Subcutaneous adipose tissue (tissue), 4 donors: ENCODE measurements around the gene OR8D2. TPM values are rescaled to one million over a fixed set of nuclear protein-coding genes. Genes with fewer than 3 reads are reported as not detected.

Source experiments
- total RNA-seq, 4 donors: library from RNA; depleted of rRNA; stranded (reverse); fragments of >200 nt; gene quantifications; one replicate each; pipeline ENCODE4 v1.1.0, GENCODE V29; 2016
- TF ChIP-seq, protein P1 (sequence below): fragments of 450-650 bp; IDR thresholded peaks from one replicate; pipeline ENCODE4 v1.5.1; 2016; ENCODE audit warnings: low read depth, mild to moderate bottlenecking, control low read depth, antibody characterized with exemption, moderate library complexity

Gene OR8D2
- total RNA-seq, 4 donors from 2014 or later: not detected

DNA sequence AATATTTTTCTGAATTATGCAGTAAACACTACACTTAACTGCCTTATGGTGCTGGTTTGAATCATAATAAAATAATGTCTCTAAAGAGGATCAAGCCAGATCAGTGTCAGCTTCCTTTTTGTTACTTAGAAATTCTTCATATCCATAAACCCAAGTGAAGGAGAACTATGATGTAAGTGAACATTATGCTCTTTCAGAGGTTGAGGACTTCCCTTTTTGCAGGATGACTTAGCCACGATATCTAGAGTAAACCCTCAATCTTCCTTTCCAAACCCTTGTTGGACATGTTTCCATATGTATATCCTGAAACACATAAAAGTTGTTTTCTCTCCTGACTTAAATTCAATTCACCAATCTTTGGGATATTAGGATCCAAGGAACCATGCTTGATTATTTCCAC, 25.3 kb downstream of the OR8D2 start:
- TF ChIP-seq, protein P1, sequence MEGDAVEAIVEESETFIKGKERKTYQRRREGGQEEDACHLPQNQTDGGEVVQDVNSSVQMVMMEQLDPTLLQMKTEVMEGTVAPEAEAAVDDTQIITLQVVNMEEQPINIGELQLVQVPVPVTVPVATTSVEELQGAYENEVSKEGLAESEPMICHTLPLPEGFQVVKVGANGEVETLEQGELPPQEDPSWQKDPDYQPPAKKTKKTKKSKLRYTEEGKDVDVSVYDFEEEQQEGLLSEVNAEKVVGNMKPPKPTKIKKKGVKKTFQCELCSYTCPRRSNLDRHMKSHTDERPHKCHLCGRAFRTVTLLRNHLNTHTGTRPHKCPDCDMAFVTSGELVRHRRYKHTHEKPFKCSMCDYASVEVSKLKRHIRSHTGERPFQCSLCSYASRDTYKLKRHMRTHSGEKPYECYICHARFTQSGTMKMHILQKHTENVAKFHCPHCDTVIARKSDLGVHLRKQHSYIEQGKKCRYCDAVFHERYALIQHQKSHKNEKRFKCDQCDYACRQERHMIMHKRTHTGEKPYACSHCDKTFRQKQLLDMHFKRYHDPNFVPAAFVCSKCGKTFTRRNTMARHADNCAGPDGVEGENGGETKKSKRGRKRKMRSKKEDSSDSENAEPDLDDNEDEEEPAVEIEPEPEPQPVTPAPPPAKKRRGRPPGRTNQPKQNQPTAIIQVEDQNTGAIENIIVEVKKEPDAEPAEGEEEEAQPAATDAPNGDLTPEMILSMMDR: no peak

DNA sequence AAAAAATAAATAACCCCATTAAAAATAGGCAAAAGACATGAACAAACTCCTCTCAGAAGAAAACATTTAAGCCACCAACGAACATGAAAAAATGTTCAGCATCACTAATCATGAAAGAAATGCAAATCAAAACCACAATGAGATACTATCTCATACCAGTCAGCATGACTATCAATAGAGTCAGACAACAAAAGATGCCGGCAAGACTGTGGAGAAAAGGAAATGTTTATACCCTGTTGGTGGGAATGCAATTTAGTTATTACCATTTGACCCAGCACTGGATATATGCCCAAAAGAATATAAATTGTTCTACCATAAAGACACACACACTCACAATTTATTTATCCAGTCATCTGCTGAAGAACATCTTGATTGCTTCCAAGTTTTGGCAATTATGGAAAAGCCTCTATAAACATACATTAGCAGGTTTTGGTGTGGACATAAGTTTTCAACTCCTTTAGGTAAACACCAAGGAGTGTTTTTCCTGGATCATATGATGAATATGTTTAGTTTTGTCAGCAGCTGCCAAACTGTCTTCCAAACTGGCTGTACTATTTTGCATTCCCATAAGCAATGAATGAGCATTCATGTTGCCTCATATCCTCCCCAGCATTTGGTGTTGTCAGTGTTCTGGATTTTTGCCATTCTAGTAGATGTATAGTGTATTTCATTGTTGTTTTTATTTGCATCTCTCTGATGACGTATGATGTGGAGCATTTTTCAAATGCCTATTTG, 34.2 kb downstream of the OR8D2 start:
- TF ChIP-seq, protein P1: no peak

DNA sequence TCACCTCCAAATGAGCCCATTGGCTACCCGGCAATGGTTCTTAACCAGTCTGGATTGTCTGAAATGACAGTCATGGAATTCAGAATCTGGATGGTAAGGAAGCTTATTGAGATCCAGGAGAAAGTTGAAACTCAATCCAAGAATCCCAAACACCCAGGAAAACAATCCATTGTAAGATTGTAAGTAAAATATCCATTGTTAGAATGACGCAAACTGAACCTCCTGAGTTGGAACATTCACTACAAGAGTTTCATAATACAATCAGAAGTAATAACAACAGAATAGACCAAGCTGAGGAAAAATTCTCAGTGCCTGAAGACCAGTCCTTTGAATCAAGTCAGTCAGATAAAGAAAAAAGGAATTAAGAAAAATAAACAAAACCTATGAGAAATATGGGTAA, 41.7 kb downstream of the OR8D2 start:
- TF ChIP-seq, protein P1: no peak

DNA sequence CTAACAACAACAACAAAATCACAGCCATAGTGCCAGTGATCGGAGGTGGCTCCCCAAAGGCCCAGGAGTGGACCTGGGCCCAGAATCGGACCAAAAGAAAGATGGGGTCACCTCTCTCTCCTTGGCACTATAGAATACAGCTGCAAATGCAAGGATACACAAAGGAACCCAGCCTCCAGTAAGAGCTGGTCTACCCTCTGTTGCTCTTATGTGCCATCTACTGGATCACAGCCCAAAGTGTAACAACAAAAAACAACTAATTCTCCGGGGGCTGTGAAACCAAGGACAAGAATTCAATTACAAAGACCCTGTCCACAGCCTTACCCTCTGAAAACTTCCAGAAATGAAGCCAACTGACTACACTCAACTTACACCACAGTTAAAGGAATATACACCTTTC, 42.2 kb downstream of the OR8D2 start:
- TF ChIP-seq, protein P1: no peak

DNA sequence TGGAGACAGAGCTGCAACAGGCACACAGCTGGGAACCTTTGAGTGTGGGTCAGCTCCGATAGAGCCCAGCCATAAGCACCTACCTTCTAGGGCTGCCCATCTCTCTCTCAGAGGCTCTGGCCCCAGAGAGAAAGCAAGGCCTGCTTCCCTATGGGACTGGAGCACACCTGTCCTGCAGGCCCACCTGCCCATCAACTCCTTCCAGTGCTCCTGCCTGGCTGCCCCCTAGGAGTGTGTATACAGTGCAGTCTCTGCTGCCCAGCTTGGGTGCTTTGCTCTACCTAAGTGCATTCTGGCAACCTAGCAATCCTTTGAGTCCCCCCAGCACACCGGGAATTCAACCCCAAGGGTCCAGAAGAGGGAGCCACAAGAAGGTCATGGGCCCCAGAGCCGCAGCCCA, 42.8 kb downstream of the OR8D2 start:
- TF ChIP-seq, protein P1: no peak

DNA sequence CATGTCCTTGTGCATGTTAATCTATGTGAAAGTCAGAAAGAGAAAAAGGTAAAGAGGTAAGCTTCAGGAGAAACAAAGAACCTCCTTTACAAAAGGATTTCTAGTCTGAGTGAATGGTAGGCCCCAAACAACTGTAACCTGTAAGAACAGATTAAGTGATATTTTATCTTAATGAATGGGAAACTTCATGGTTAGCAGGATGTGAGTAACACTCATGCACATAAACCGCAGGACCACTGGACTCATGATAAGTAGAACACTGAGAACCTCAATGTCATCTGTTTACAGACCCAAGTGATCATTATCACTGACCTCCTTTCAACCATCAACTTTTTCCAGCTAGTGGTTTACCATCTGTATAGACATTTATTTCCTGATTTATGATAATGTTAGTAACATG, 43.9 kb downstream of the OR8D2 start:
- TF ChIP-seq, protein P1: no peak

DNA sequence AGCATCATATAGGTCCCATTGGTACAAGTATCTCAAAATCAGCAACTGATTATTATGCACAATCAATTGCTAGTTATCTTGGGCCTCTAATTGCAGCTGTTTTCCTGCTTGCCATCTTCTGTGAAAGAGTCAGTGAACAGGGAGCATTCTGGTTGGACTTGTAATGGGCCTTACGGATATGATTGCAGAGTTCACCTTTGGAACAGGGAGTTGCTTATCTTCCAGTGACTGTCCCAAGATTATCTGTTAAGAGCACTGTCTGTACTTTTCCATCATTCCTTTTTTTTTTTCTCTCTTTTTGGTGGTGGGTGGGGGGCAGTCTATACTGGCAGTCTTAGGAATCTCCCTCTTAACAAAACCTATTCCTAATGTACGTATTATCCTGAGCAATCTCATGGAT, 46.0 kb downstream of the OR8D2 start:
- TF ChIP-seq, protein P1: no peak

Other genes with a start within 250 kb of the OR8D2 start
- gene VWA5A, start 204.7 kb downstream of the OR8D2 start, total RNA-seq: 10 to 100 TPM; 14.1 to 46.1 (median 20.4) TPM
- not detected for gene OR10D3, start 136.9 kb downstream of the OR8D2 start, total RNA-seq
- not detected for gene OR8G1, start 79.1 kb downstream of the OR8D2 start, total RNA-seq
- 1 to 10 TPM in 1 of 4 donors, not detected in 3; 1.5 TPM for gene OR8G5, start 63.8 kb downstream of the OR8D2 start, total RNA-seq
- not detected for gene OR8D1, start 6.2 kb downstream of the OR8D2 start, total RNA-seq
- not detected for gene OR8B2, start 64.3 kb upstream of the OR8D2 start, total RNA-seq
- gene OR8B3, start 78.8 kb upstream of the OR8D2 start, total RNA-seq: not detected
- not detected for gene OR8B4, start 104.7 kb upstream of the OR8D2 start, total RNA-seq
- gene OR8B8, start 125.5 kb upstream of the OR8D2 start, total RNA-seq: not detected
- not detected for gene OR8B12, start 223.5 kb upstream of the OR8D2 start, total RNA-seq
- not detected for gene OR8A1, start 249.8 kb upstream of the OR8D2 start, total RNA-seq